HepG2 (cell line): ENCODE results near the gene CTSZ. TPM values are rescaled to one million over a fixed set of nuclear protein-coding genes. Genes with fewer than 3 reads are reported as not detected.

Experiments
- CBX5 ChIP-seq: sonication (generic); formaldehyde crosslinking; IDR thresholded peaks from 2 replicates; pipeline ENCODE4 v1.4.0; 2020; ENCODE audit warnings: missing genetic modification reagents, borderline replicate concordance
- CENPX ChIP-seq: sonication (generic); formaldehyde crosslinking; IDR thresholded peaks from 2 replicates; pipeline ENCODE4 v1.9.0; 2021; ENCODE audit warnings: mild to moderate bottlenecking, missing genetic modification reagents, moderate library complexity
- IKZF1 ChIP-seq: fragments of 450-650 bp; IDR thresholded peaks from 2 replicates; pipeline ENCODE4 v1.7.1; 2016
- KAT8 ChIP-seq: IDR thresholded peaks from 2 replicates; pipeline ENCODE4 v1.6.1; 2016; ENCODE audit warnings: missing genetic modification reagents, missing compliant biosample characterization
- POGZ ChIP-seq: sonication (generic); formaldehyde crosslinking; IDR thresholded peaks from 2 replicates; pipeline ENCODE4 v1.4.0; 2020; ENCODE audit warnings: mild to moderate bottlenecking, missing genetic modification reagents
- TRIM24 ChIP-seq: sonication (generic); formaldehyde crosslinking; IDR thresholded peaks from 2 replicates; pipeline ENCODE4 v1.8.0; 2022; ENCODE audit warnings: mild to moderate bottlenecking, missing genetic modification reagents
- XRCC5 ChIP-seq: fragments of 200-400 bp; formaldehyde crosslinking; optimal IDR thresholded peaks from 2 replicates; pipeline ENCODE3; 2017; ENCODE audit warnings: mild to moderate bottlenecking, low read length
- ZFP36L1 ChIP-seq: sonication (generic); formaldehyde crosslinking; IDR thresholded peaks from 2 replicates; pipeline ENCODE4 v1.8.0; 2022; ENCODE audit warnings: mild to moderate bottlenecking, missing genetic modification reagents, moderate library complexity
- ZNF136 ChIP-seq: sonication (generic); formaldehyde crosslinking; IDR thresholded peaks from 2 replicates; pipeline ENCODE4 v1.8.1; 2022; ENCODE audit warnings: low read depth, mild to moderate bottlenecking, moderate library complexity, missing genetic modification reagents
- ZNF230 ChIP-seq: sonication (generic); formaldehyde crosslinking; IDR thresholded peaks from 2 replicates; pipeline ENCODE4 v1.4.0; 2020; ENCODE audit warnings: mild to moderate bottlenecking, missing genetic modification reagents
- ZSCAN21 ChIP-seq: sonication (generic); formaldehyde crosslinking; IDR thresholded peaks from 2 replicates; pipeline ENCODE4 v1.8.0; 2022; ENCODE audit warnings: mild to moderate bottlenecking, missing genetic modification reagents, moderate library complexity, borderline replicate concordance
- polyA plus RNA-seq, 8 experiments: library from polyadenylated mRNA; depleted of rRNA in 3 of 8; stranded (reverse) in 7 of 8; unstranded in 1 of 8; fragments of >200 nt; fragmentation: Illumina TruSeq in 4 of 8; extraction: Trizol in 4 of 8; gene quantifications; 2 replicates each; pipeline versions ENCODE4 v1.2.1 to v1.2.3, GENCODE V29; 2011 to 2016; ENCODE audit warnings: low read depth in 4 of 8, missing spikeins in 1 of 8, mixed read lengths in 1 of 8; ENCODE audit not compliant: insufficient read depth in 1 of 8
- total RNA-seq, 5 experiments: library from RNA; depleted of rRNA; stranded (reverse); fragments of >200 nt; fragmentation: Illumina TruSeq; extraction: Trizol; gene quantifications; 2 replicates each; pipeline ENCODE4 v1.2.3, GENCODE V29; 2016; ENCODE audit warnings: low read depth in 1 of 5
- TF ChIP-seq, protein P1 (sequence below): sonication (generic); formaldehyde crosslinking; IDR thresholded peaks from 2 replicates; pipeline ENCODE4 v1.5.1; 2020; ENCODE audit warnings: missing genetic modification reagents, mild to moderate bottlenecking, borderline replicate concordance
- TF ChIP-seq, protein P2 (sequence below): sonication (generic); formaldehyde crosslinking; IDR thresholded peaks from 2 replicates; pipeline ENCODE4 v1.5.0; 2020; ENCODE audit warnings: mild to moderate bottlenecking, missing genetic modification reagents

Gene CTSZ
- total and polyA plus RNA-seq, 2 of the 13 experiments (the other 11 are each of a cell fraction or from before 2014, with no cell fraction given): 0.33 TPM; not detected in 1

DNA sequence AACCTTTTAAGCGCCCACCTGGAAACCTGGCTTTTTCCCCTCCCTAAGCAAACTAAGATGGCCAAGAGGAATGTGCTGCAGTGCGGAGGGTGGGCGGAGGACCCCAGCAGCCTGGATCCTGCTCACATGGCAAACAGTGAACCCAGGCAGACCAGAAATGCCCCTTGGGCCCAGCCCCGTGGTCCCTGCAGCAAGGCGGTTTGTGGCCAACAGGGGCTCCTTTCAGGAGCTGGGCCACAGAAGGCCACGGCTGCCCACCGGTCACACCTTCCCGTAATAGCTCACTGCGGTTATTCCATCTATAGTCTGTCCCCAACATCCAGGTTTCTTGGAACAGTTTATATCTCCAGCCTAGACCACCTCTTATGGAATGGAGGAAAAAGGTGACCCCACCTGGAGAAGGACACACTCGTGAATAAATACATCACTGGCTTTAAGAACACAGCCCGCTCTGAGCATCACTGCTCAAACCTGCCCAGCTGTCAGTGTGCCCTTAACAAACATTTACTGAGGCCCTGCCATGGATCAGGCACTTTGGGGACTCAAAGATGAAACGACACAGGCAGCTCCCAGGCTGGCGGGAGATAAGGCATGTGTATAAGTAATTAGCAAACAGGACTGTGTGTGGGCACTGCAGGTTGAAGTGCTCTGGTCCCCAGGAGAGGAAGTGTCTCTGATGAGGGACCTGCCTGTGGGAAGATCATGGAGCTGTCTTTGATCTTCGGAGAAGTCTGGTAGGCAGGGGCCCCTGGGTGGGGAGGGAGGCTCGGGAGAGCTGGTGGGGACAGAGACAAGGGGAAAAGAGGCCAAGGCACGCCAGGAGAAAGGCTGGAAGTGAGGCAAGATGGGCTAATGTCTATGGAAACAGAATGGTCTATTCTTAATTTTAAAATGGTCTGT, 9.0 kb upstream of the CTSZ start (continued):
- TF ChIP-seq, protein P1, sequence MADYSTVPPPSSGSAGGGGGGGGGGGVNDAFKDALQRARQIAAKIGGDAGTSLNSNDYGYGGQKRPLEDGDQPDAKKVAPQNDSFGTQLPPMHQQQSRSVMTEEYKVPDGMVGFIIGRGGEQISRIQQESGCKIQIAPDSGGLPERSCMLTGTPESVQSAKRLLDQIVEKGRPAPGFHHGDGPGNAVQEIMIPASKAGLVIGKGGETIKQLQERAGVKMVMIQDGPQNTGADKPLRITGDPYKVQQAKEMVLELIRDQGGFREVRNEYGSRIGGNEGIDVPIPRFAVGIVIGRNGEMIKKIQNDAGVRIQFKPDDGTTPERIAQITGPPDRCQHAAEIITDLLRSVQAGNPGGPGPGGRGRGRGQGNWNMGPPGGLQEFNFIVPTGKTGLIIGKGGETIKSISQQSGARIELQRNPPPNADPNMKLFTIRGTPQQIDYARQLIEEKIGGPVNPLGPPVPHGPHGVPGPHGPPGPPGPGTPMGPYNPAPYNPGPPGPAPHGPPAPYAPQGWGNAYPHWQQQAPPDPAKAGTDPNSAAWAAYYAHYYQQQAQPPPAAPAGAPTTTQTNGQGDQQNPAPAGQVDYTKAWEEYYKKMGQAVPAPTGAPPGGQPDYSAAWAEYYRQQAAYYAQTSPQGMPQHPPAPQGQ: no peak
- TF ChIP-seq IKZF1 (no peak), KAT8 (CRISPR knock-in tag) (peak; percentile 44; the same call in 1 of the 2 replicates), CBX5 (peak; percentile 84; the same call in 1 of the 2 replicates), ZSCAN21 (CRISPR knock-in tag) (peak; percentile 65; the same call in 1 of the 2 replicates), XRCC5 (peak; percentile 91), ZFP36L1 (CRISPR knock-in tag) (no peak), ZNF230 (peak; percentile 73; the same call in 1 of the 2 replicates), CENPX (CRISPR knock-in tag) (no peak), ZNF136 (CRISPR knock-in tag) (peak; percentile 45; the same call in 1 of the 2 replicates), TRIM24 (CRISPR knock-in tag) (no peak), POGZ (CRISPR knock-in tag) (peak; percentile 21; the same call in 1 of the 2 replicates)
- TF ChIP-seq, protein P2, sequence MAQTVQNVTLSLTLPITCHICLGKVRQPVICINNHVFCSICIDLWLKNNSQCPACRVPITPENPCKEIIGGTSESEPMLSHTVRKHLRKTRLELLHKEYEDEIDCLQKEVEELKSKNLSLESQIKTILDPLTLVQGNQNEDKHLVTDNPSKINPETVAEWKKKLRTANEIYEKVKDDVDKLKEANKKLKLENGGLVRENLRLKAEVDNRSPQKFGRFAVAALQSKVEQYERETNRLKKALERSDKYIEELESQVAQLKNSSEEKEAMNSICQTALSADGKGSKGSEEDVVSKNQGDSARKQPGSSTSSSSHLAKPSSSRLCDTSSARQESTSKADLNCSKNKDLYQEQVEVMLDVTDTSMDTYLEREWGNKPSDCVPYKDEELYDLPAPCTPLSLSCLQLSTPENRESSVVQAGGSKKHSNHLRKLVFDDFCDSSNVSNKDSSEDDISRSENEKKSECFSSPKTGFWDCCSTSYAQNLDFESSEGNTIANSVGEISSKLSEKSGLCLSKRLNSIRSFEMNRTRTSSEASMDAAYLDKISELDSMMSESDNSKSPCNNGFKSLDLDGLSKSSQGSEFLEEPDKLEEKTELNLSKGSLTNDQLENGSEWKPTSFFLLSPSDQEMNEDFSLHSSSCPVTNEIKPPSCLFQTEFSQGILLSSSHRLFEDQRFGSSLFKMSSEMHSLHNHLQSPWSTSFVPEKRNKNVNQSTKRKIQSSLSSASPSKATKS (CRISPR knock-in tag): no peak
